K562 (cell line): ENCODE data around the gene DEDD. TPM values are rescaled to one million over a fixed set of nuclear protein-coding genes. Genes with fewer than 3 reads are reported as not detected.

Experiments
- ATAC-seq: fragments of 200-7000 bp; cut with Tn5 transposase; 3 replicates; pipeline ENCODE4 v1.9.1; 2020; ENCODE audit warnings: moderate library complexity
- BruUV-seq: library from RNA; stranded (reverse); fragments of 400-500 nt; replicated peaks from 2 replicates; lab custom pipeline; 2021; lab: Mats Ljungman, UMichigan
- CTCF ChIA-PET: fragments of 300-600 bp; formaldehyde crosslinking; extraction: SDS; loops from one replicate; lab custom pipeline; 2021; ENCODE audit warnings: low intra/inter-chr PET ratio; lab: Yijun Ruan, JAX
- POLR2A ChIA-PET: fragments of 300-600, 350-650 bp; sonication (Branson Sonifier 250); formaldehyde crosslinking; extraction: SDS; loops from one replicate; lab custom pipeline; 2021; ENCODE audit warnings: antibody characterized with exemption, inconsistent platforms; lab: Yijun Ruan, JAX
- DNase-seq, 4 experiments: peaks; one replicate each; pipeline versions ENCODE4 v3.0.0 to v3.0.0-alpha.2; 2011 to 2018; ENCODE audit warnings: low spot score in 3 of 4, mixed read lengths in 3 of 4; ENCODE audit errors: extremely low read depth in 1 of 4
- FAIRE-seq: peaks from 2 replicates; lab custom pipeline; 2011; peaks lifted over from hg19 to GRCh38; lab: Jason Lieb, UNC
- H2AFZ ChIP-seq: 2 replicates; pipeline ENCODE4 v1.6.0; 2011; ENCODE audit warnings: low read depth, low read length, control low read depth, inconsistent platforms
- H3K27ac ChIP-seq: fragments of 200-600 bp; 3 replicates; pipeline ENCODE4 v1.8.0; 2011; ENCODE audit warnings: low read depth, mild to moderate bottlenecking, control low read depth, inconsistent platforms, low read length, moderate library complexity, mixed read lengths; ENCODE audit errors: extremely low read depth
- H3K27me3 ChIP-seq, 2 experiments: fragments of 300-600 bp in 1 of 2; 2 replicates in 1 of 2; 3 replicates in 1 of 2; pipeline versions ENCODE4 v1.6.0 to v1.8.0; 2011; ENCODE audit warnings: inconsistent platforms in 2 of 2, low read length in 2 of 2, mild to moderate bottlenecking in 1 of 2, mixed read lengths in 1 of 2, moderate library complexity in 1 of 2; ENCODE audit not compliant: control insufficient read depth in 2 of 2, insufficient read depth in 2 of 2
- H3K36me3 ChIP-seq: fragments of 300-600 bp; 3 replicates; pipeline ENCODE4 v1.8.0; 2011; ENCODE audit warnings: mild to moderate bottlenecking, low read length, inconsistent platforms; ENCODE audit not compliant: control insufficient read depth, insufficient read depth
- H3K4me1 ChIP-seq, 2 experiments: fragments of 200-600 bp in 1 of 2; replicated peaks in 1 of 2; 2 replicates in 1 of 2; 3 replicates in 1 of 2; pipeline versions ENCODE4 v1.5.1 to v1.8.0; 2011; ENCODE audit warnings: inconsistent platforms in 2 of 2, low read length in 2 of 2, mild to moderate bottlenecking in 1 of 2, mixed read lengths in 1 of 2, moderate library complexity in 1 of 2; ENCODE audit not compliant: control insufficient read depth in 2 of 2, insufficient read depth in 2 of 2
- H3K4me2 ChIP-seq: 2 replicates; pipeline ENCODE4 v1.6.1; 2011; ENCODE audit warnings: low read length, control low read depth, inconsistent platforms, mixed read lengths; ENCODE audit not compliant: insufficient read depth
- H3K4me3 ChIP-seq: fragments of 200-600 bp; sonication (generic), shearing (Covaris generic); 2 replicates; pipeline ENCODE4 v1.5.1; 2016; ENCODE audit warnings: control low read depth, inconsistent platforms
- H3K79me2 ChIP-seq: fragments of 200-600 bp; 3 replicates; pipeline ENCODE4 v1.8.0; 2011; ENCODE audit warnings: low read length, inconsistent platforms; ENCODE audit not compliant: control insufficient read depth, insufficient read depth
- H3K9ac ChIP-seq, 2 experiments: 2 replicates each; pipeline versions ENCODE4 v1.6.0 to v1.6.1; 2011; ENCODE audit warnings: low read depth in 2 of 2, low read length in 2 of 2, control low read depth in 1 of 2, inconsistent platforms in 1 of 2, mild to moderate bottlenecking in 1 of 2, mixed read lengths in 1 of 2; ENCODE audit not compliant: insufficient read depth in 1 of 2
- H3K9me1 ChIP-seq: one replicate; pipeline ENCODE4 v1.6.0; 2011; ENCODE audit warnings: inconsistent platforms, mild to moderate bottlenecking, low read length, moderate library complexity; ENCODE audit not compliant: control insufficient read depth, insufficient read depth
- H3K9me3 ChIP-seq: replicated peaks from 2 replicates; pipeline ENCODE4 v1.5.1; 2011; ENCODE audit warnings: low read depth, low read length, inconsistent platforms; ENCODE audit not compliant: control insufficient read depth, insufficient read depth
- H4K20me1 ChIP-seq: replicated peaks from 2 replicates; pipeline ENCODE4 v1.6.1; 2011; ENCODE audit warnings: low read length, inconsistent platforms, mixed read lengths; ENCODE audit not compliant: control insufficient read depth, insufficient read depth
- ATF4 ChIP-seq: fragments of 450-650 bp; formaldehyde crosslinking; IDR thresholded peaks from 2 replicates; pipeline ENCODE4 v1.4.0; 2022; ENCODE audit warnings: mild to moderate bottlenecking, moderate library complexity
- COPS2 ChIP-seq: fragments of 450-650 bp; conservative IDR thresholded peaks from 2 replicates; pipeline ENCODE4 v1.6.1; 2016; ENCODE audit warnings: mild to moderate bottlenecking, moderate library complexity
- CREB1 ChIP-seq, 2 experiments: sonication (generic) in 1 of 2; formaldehyde crosslinking in 1 of 2; IDR thresholded peaks; 2 replicates each; pipeline versions ENCODE4 v1.6.1 to v1.8.0; 2012 to 2022; ENCODE audit warnings: inconsistent platforms in 1 of 2, mild to moderate bottlenecking in 1 of 2, missing genetic modification reagents in 1 of 2, moderate library complexity in 1 of 2
- FUS ChIP-seq: fragments of 200-400 bp; formaldehyde crosslinking; optimal IDR thresholded peaks from 2 replicates; pipeline ENCODE3; 2017; ENCODE audit warnings: low read depth, low read length
- PRPF4 ChIP-seq: fragments of 200-400 bp; formaldehyde crosslinking; IDR thresholded peaks from one replicate; pipeline ENCODE4 v1.6.1; 2017; ENCODE audit warnings: low read length, low read depth, mild to moderate bottlenecking; ENCODE audit not compliant: insufficient read depth, poor library complexity, severe bottlenecking
- RBFOX2 ChIP-seq: fragments of 200-400 bp; formaldehyde crosslinking; IDR thresholded peaks from 2 replicates; pipeline ENCODE4 v1.6.1; 2017; ENCODE audit warnings: low read depth, mild to moderate bottlenecking, low read length, moderate library complexity
- TEAD1 ChIP-seq, 2 experiments: fragments of 450-650 bp in 1 of 2; sonication (generic) in 1 of 2; formaldehyde crosslinking; IDR thresholded peaks; 2 replicates each; pipeline versions ENCODE4 v1.4.0 to v1.8.0; 2020 to 2022; ENCODE audit warnings: mild to moderate bottlenecking in 2 of 2, missing genetic modification reagents in 1 of 2
- ZFP30 ChIP-seq: fragments of 250-450 bp; sonication (Bioruptor Pico); IDR thresholded peaks from 2 replicates; pipeline ENCODE4 v1.8.0; 2022; ENCODE audit warnings: moderate library complexity, mild to moderate bottlenecking, inconsistent platforms, borderline replicate concordance
- ZNF124 ChIP-seq: sonication (generic); formaldehyde crosslinking; IDR thresholded peaks from 2 replicates; pipeline ENCODE4 v1.8.1; 2022; ENCODE audit warnings: missing genetic modification reagents
- ZNF212 ChIP-seq: fragments of 450-650 bp; formaldehyde crosslinking; IDR thresholded peaks from 2 replicates; pipeline ENCODE4 v1.4.0; 2020; ENCODE audit warnings: mild to moderate bottlenecking
- ZNF778 ChIP-seq: fragments of 450-650 bp; formaldehyde crosslinking; IDR thresholded peaks from 2 replicates; pipeline ENCODE4 v1.4.0; 2020; ENCODE audit warnings: mild to moderate bottlenecking, moderate library complexity
- WGBS: fragments of 100-300 bp; shearing (Covaris generic); methylation state at CpG from one replicate; pipeline ENCODE4 v1.1.6; 2016; ENCODE audit warnings: low coverage, mixed read lengths; ENCODE audit not compliant: insufficient coverage; ENCODE audit errors: missing lambda C conversion rate; 5-methylcytosine and 5-hydroxymethylcytosine counted together
- in situ Hi-C: fragments of 300-500 bp; cut with MboI; formaldehyde crosslinking; loops from 4 replicates; pipeline ENCODE4 v1.15.0; 2018; ENCODE audit warnings: inconsistent platforms, mixed read lengths
- intact Hi-C: fragments of 100-400 bp; cut with micrococcal nuclease; formaldehyde crosslinking; loops from 2 replicates; pipeline ENCODE4 v1.14.2; 2022
- polyA plus RNA-seq, 8 experiments: library from polyadenylated mRNA; depleted of rRNA in 4 of 8; stranded (reverse) in 5 of 8; unstranded in 3 of 8; fragments of >200 nt; fragmentation: Nextera tagmentation in 2 of 8; fragmentation: Illumina TruSeq in 1 of 8; extraction: Ambion mirVana in 2 of 8; extraction: Trizol in 1 of 8; gene quantifications; 2 replicates each; pipeline versions ENCODE4 v1.2.1 to v1.2.3, GENCODE V29; 2011 to 2014; ENCODE audit warnings: inconsistent platforms in 1 of 8, missing spikeins in 1 of 8
- total RNA-seq, 7 experiments: library from RNA; depleted of rRNA in 6 of 7; stranded (reverse); fragments of >200 nt in 6 of 7; fragmentation: Illumina TruSeq in 2 of 7; extraction: Trizol in 2 of 7; gene quantifications; 2 replicates each; pipeline versions ENCODE4 v1.2.1 to v1.2.3, GENCODE V29; 2011 to 2021; ENCODE audit warnings: low replicate concordance in 1 of 7

DEDD gene
- total and polyA plus RNA-seq, 9 of the 15 experiments (the other 6 are each of a cell fraction or from before 2014, with no cell fraction given): 11.6 to 41.0 (median 16.8) TPM

GRCh38 chr1:161168906-161169305 lies 36.4 kb upstream of the DEDD start:
- Histone ChIP-seq H3K27me3 (no peaks in the 10 kb centered on the region), H3K79me2 (peaks cover 31% of the 10 kb centered on the region), H3K4me2 (no peak overlapping the region), H3K4me3 (no peak overlapping the region), H3K27ac (peak overlapping the region; percentile 37; the same call in 1 of the 3 replicates), H2AFZ (no peak overlapping the region), H3K9ac (peak overlapping the region in 1 of 2 experiments; percentile 73; a peak in 2 of 4 replicates), H4K20me1 (no peaks in the 10 kb centered on the region), H3K9me1 (no peaks in the 10 kb centered on the region), H3K36me3 (peaks cover 72% of the 10 kb centered on the region), H3K9me3 (no peaks in the 10 kb centered on the region), H3K4me1 (peaks cover 26 to 49% of the 10 kb centered on the region in 2 experiments)
- ATAC-seq (no peak), DNase-seq (no peak), FAIRE-seq (no peak)
- no TSS peak for BruUV-seq
- POLR2A ChIA-PET: interaction anchor here (3.1 to 4.7 kb wide), 2 partner anchors 8 to 14 kb away, joined by 12 to 33 read pairs; partner anchors contain the start of gene B4GALT3
- intact Hi-C loops: loop anchor here (5.0 kb wide), 1 partner anchor 37 kb away; the partner anchor contains the start of gene DEDD
- in situ Hi-C loops: no loop called here
- CTCF ChIA-PET: no interaction called here
- TF ChIP-seq PRPF4: no peak
- WGBS: 92% methylated on average over 9 of the region's 9 CpGs

GRCh38 chr1:161166669-161167548 lies 34.4 kb upstream of the DEDD start:
- DNase-seq (peak in 3 of 4 experiments; percentile 39 to 74 (median 55)), FAIRE-seq (peak; percentile 42), ATAC-seq (peak; percentile 59)
- Histone ChIP-seq H3K27ac (peak overlapping the region; percentile 83), H3K4me2 (peak overlapping the region; percentile 95), H3K9ac (peak overlapping the region; percentile 86 to 92), H3K4me1 (peaks cover 46 to 67% of the 10 kb centered on the region in 2 experiments), H3K79me2 (peaks cover 49% of the 10 kb centered on the region), H4K20me1 (no peaks in the 10 kb centered on the region), H3K9me1 (no peaks in the 10 kb centered on the region), H3K36me3 (peaks cover 71% of the 10 kb centered on the region), H3K9me3 (no peaks in the 10 kb centered on the region), H3K4me3 (peak overlapping the region; percentile 55), H3K27me3 (no peaks in the 10 kb centered on the region), H2AFZ (peak overlapping the region; percentile 73)
- TSS peak; percentile 36 for BruUV-seq
- intact Hi-C loops: loop anchor here (1.0 to 5.0 kb wide), 3 partner anchors 10 to 48 kb away; partner anchors contain the start of genes B4GALT3, DEDD, NIT1 and PFDN2
- POLR2A ChIA-PET: interaction anchor here (0.7 to 4.7 kb wide), 11 partner anchors 8 to 207 kb away, joined by 3 to 33 read pairs (median 4); partner anchors contain the start of genes B4GALT3, DEDD, F11R and NIT1
- 2% methylated on average over 21 of the region's 33 CpGs for WGBS
- CTCF ChIA-PET: no interaction called here
- in situ Hi-C loops: no loop called here
- TF ChIP-seq ZFP30 (no peak), ZNF212 (no peak), COPS2 (no peak), ZNF124 (CRISPR knock-in tag) (no peak), FUS (no peak), RBFOX2 (peak; percentile 75), ATF4 (no peak), TEAD1 (CRISPR knock-in tag; IDR thresholded peaks at IDR 0.05) (peak in 1 of 2 experiments; percentile 18; a peak in 2 of 4 replicates), ZNF778 (CRISPR knock-in tag) (no peak), CREB1 (IDR thresholded peaks at IDR 0.05) (no peak), CREB1 (CRISPR knock-in tag; IDR thresholded peaks at IDR 0.05) (no peak; the same call in none of the 2 replicates)
